GM12873 (cell line): ENCODE results near the gene SEL1L.

Source experiments
- CTCF ChIP-seq: IDR thresholded peaks from 2 replicates; pipeline ENCODE4 v1.5.1; 2012; ENCODE audit warnings: low read depth, mild to moderate bottlenecking, moderate library complexity, low read length, control low read depth; ENCODE audit not compliant: insufficient read depth; ENCODE audit errors: missing control alignments

The SEL1L gene

GRCh38 chr14:81561084-81561775 is 27.6 kb upstream of the SEL1L start:
- TF ChIP-seq CTCF: no peak

- no peak for TF ChIP-seq CTCF
Measured at GRCh38 chr14:81559385-81559784, 25.7 kb upstream of the SEL1L start.

- no peak for TF ChIP-seq CTCF
Measured at GRCh38 chr14:81557146-81557545, 23.5 kb upstream of the SEL1L start.

GRCh38 chr14:81555684-81556083 is 22.0 kb upstream of the SEL1L start:
- TF ChIP-seq CTCF: no peak

DNA sequence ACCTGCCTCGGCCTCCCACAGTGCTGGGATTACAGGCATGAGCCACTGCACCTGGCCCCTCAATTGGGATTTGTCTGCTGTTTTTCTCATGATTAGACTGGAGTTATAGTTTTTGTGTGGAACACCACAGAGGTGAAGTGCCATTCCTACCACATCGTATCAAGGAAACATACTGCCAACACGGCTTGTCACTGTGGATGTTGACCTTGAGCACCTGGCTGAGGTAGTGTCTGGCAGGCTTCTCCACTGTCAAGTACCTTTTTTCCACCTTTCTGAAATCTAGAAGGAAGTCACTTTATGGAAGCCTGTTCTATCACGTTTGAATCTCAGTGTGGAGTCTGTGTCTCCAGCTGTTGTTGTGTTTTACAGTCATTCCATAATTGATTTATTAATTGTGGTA is 21.4 kb upstream of the SEL1L start:
- TF ChIP-seq CTCF: no peak

DNA sequence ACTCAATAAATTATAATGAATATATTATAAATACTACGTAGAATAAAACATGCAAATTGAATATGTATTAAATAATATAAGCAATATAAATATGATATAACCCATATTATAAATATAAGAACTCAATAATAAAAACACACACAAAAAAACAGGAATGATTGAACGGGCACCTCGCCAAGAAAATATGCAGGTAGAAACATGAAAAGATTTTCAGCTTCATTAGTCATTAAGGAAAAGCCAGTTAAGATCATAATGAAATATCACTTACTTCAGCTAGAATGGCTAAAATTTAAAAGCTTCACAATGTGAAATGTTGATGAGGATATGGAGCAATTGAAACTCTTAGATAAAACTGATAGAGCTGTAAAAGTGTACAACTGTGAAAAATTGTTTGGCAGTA is 17.8 kb upstream of the SEL1L start:
- no peak for TF ChIP-seq CTCF

GRCh38 chr14:81550001-81550637 is 16.5 kb upstream of the SEL1L start:
- no peak for TF ChIP-seq CTCF
